Iris pigment epithelial cell (primary cell): ENCODE data around the gene AACS.
"Not testable (repeated sequence)": the region's sequence is repeated elsewhere in the genome, so short reads cannot be mapped to it uniquely, and the experiment has no call there.

Source experiments
- DNase-seq: peaks from one replicate; pipeline ENCODE4 v3.0.0-alpha.2; 2011; ENCODE audit warnings: low read depth

Gene AACS

DNA sequence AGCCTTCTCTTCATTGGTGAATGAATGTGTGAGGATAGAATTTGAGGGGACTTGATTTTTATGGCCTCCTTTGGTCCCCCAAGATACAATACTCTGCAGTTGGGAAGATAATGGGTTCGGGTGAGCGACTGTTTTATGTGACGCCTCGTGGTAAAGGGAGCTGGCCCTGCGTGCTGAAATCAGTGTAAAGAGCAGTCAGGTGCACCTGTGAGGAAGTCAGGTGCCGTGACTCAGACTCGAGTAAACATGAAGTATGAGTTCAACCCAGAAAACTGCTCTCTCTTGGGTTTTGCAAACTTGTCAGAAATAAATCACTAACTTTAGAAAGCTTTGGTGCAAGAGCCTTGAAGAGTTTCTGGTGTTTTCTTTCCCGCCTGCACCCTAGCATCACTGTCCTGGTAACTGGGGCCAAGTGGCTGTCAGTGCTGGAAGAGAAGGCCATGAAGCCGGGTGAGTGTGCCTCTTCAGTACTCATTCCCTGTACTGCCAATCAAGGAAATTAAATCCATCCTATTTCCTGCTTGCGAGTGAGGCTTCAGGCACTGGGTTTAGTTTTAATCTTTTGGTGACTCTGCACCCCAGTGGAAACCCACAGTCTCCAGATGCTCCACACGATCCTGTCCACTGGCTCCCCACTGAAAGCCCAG is 59.2 kb downstream of the AACS start:
- no peak for DNase-seq

DNA sequence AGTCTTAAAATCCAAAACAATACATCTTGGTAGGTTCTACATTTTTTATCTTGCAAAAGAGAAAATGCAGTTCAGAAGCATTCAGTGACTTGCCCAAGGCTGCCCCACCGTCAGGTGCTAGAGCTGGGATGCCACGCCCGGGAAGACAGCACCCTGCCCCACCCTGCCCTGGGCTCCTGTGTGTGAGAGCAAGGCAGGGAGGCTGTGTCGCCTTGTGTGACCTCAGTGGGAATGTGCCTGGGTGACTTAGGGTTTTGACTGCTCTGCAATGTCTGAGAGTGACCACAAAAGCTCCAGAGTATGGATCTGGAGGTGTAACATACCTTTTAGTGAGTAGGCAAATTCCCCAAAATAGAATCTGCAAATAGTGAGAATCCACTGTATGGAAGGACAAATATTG is 60.0 kb downstream of the AACS start:
- DNase-seq = no peak

DNA sequence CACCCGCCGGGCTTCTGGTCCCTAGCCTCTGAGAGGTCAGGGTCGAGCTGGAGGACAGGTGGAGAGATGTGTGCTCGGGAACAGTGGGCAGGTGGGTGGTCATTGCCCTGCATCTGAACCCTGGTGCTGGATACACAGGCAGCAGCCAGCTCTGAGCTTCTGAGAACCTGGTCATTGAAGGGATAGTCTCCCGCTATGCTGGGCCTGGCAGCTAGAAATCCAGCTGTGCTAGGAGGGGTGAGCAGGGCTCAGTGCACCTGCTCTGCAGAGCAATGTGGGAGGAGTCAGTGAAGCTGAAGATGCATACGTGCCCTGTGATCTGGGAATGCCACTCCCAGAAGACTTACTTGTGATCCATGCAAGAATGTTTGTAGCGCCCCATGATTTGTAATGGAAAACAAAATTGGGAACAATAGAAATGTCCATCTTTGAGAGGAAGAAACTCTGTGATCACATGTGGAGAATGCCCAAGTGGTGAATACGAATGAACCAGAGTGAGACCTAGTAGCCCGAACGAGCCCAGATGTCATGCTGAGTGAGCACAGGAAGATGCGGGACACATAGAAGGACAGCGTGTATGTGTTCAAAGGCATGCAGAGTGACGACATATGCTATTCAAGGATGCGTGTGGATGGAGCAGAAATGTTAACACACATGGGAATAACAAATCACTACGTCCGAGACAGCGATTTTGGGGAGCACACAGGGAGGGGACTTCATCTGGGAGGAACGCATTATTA is 63.4 kb downstream of the AACS start:
- DNase-seq = no peak

DNA sequence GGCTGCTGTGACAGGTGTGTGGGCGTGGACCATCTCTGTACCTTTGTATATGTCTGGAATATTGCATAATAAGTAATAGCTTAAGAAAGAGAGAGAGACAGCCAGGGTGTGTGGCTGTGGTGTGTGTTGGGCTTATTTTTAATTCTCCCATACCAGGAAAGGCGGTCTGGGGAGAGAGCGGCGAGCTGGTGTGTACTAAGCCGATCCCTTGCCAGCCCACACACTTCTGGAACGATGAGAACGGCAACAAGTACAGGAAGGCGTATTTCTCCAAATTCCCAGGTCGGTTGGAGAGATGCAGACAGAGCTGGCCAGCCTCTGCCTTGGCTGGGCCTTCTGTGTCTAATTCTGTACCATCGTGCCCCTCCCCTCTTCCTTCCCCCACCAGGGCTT is 63.9 kb downstream of the AACS start:
- DNase-seq = no peak

DNA sequence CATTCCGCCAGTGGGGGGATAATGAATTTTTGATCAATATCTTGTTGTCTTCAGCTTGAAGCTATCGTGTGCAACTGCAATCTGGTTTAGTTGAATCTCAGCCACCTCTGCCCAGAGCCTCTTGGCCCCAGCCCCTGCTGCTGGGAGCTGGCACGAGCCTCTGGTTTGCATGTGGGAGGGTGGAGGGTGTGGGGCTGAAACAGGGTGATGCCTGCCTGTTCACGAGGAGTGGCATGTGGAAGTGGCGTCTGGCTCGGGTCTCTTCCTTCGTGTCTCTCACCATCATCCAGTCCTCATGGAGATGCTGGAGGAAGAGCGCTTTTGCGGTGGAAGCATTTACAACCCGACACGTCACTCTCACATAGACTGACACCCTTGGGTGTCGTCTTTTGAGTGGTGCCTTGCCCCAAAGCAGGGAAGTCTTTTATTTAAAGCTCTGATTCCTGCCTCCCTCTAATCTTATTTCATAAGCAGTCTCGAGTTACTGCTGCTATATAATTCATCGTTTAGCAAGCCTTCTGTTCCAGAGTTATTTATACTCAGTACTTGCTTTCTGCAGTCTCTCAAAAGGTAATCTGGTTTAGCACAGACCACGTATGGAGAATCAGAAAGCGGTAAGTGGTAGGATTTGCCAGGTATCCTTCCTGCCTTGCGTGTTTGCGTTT is 64.5 kb downstream of the AACS start:
- DNase-seq = no peak

DNA sequence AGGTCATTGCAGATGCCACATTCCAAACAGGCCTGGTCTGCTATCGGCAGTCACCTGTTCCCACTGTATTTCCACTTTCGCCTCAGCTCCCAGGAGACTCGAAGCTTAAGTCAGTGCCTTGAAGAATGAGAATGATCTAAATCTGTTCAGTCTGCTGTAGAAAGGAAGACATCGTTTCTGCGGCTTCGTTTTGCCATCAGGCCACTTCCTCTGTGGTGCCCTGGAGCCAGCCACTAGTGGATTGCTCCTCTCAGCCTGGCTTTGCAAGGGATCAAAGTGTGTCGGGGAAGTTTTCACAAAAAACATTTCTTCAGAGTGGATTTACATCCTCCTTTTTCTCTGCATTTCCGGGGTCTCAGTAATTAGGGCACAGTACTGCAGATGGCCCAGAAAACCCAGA is 66.7 kb downstream of the AACS start:
- DNase-seq = no peak

DNA sequence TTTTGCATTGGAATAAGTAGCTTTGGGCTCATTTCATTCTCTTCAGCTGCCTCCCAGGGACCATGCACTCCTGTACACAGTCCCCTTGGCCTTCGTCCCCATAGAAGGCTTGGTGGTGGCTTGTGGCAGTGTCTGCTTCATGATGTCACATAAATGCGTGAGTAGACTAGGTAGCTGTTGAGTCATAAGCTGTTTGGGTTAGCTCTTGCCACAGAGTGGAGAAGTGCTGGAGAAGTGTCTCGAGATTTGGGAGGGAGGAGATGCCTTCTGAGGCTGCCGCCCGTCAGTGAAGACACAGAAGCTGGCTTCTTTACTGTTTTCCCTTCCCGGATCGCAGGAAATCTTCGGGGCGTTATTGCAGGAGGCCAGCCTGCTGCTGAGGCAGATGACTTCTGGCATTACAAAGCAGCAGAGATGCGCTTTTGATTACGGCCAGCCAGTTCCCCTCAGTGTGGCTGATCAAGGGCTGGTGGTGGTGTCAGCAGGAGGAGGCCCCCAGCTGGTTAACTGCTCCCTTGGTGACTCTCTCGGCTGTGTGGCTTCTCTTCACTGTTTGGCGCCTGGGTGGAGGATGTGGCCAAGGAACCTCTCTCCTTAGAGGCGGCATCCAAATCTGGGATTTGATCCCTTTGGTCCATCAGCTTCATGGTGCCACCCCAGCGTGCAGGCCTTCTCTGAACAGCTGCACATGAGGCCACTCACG is 67.6 kb downstream of the AACS start:
- DNase-seq = peak; percentile 24

DNA sequence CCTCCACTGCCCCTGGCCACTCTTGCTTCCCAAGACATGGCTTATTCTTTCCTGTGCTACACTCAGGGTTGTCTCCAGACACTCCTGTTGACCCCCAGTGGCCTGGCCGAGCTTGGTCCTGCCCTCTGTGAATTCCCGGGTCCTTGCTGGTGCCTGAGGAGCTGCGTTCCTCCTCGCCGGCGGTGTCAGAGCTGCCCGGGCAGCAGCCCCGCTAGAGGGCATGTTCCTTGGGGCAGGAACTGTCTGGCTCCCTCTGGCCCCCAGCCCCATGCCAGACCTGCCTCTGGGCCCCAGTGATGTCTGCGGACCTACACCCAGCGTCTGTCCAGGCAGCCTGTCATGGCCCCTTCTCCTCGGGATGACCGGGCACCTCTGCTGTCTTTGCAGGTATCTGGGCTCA is 68.4 kb downstream of the AACS start:
- DNase-seq = no peak

DNA sequence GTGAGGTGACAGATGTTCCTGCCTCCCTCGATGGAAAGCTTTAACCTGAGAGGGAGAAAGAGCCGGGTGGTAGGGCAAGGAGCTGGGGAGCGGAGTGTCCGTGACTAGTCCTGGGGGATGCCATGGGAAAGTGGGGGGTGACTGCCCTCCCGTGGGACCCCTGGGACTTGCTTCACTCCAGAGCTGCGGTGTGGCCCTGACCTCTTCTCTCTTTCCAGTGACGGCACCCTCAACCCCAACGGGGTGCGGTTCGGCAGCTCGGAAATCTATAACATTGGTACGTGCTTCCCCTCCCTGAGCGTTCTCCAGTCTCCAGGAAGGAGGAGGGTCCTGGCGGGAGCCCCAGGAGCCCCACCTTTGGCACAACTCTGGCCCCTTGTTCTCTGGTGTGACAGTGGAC is 69.3 kb downstream of the AACS start:
- DNase-seq = no peak

DNA sequence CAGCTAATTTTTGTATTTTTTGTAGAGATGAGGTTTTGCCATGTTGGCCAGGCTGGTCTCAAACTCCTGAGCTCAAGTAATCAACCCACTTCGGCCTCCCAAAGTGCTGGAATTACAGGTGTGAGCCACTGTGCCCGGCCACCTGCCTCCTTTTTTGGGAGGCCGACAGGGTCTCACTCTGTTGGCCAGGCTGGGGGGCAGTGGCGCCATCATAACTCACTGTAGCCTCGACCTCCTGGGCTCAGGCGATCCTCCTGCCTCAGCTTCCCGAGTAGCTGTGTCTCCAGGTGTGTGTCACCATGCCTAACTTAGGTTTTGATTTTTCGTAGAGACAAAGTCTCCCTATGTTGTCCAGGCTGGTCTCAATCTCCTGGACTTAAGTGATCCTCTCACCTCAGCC is 70.7 kb downstream of the AACS start:
- no peak for DNase-seq

DNA sequence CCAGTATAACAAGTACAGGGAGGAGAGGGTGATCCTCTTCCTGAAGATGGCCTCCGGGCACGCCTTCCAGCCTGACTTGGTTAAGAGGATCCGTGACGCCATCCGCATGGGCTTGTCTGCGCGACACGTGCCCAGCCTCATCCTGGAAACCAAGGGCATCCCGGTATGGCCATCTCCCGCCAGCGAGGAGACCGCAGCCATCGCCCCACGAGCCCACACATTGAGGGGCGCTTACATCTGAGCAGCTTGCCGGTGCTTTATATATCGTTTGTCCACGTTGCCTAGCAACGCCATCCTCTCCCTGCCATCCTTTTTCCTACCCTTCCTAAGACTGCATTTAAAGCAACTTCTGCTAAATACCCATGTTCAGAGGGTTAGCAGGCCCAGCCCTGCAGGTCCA is 71.5 kb downstream of the AACS start:
- no peak for DNase-seq

DNA sequence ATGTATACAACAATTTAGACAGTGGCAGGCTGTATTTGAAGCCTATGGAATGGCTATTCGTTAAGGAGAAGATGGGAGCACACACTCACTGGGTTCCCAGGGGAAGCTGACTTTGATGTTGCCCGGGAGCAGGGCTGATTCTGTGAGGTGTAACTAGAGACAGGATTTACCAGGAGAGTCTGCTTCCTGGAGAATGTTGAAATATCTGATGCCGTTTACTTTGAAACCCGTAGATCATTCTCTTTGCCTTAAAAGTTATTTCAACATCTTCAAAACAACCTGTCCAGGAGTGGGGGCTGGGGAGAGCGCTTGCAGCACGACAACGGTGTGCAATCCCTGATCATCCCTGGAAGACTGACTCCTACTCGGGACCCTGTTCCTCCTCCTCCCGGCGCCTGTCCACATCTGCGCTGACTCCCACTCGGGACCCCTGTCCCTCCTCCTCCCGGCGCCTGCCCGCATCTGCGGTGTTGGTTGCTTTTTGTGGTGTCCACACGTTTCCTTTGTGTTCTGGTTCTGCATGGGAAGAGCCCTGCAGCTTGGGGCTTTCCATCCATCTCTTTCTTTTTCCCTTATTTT is 72.6 kb downstream of the AACS start:
- DNase-seq = peak; percentile 45

DNA sequence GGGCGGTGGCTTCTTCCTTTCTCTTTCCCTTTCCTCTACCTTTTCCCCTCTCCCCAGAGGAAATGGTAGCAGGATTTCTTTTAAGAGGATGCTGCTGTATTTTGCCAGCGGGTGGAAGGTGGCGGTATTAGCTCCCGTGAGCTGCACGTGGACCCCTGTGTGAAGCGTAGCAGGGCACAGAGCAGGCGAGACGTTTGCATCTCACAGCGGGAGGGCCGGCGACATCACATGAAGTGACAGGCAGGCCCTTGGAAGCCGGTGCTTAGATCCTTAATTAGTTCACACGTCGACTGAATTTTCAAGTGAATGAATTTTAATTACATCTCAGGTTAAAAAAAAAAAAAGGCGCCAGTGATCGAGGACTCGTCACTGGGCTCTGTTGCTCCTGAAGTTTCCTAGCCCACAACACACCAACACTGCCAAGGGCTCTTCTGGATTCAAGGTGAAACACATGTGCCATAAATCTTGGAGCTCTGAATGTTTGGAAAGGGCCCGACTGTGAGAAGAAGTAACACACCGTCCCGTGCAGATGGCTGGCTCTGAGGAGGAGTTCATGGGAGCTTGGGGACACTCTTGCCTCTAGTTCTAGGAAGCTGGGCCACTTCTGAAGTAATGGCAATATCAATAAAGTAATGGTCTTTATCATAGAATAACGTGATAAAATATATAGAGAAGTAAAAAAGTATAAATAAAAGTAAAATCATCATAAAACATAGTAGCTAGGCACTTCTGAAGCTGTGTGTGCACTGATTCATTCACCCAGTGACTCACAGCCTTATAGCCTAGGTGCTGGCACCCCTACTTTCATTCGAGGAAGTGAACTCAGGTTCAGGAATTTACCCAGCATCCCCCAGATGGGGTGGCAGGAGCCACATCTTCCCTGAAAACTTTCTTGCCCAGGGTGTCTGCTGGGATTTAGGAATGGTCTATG is 75.3 kb downstream of the AACS start:
- peak; percentile 89 for DNase-seq

DNA sequence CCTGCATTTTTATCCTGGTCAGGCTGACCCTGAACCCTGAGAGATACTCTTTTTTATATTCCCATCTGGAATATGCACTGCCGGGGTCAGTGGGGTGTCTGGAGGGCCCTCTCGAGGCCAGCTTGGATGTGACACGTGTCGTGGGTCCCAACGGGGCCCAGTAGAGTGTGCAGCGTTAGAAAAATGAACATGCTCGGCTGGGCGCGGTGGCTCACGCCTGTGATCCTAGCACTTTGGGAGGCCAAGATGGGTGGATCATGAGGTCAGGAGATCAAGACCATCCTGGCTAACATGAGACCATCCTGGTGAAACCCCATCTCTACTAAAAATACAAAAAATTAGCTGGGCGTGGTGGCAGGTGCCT is 76.0 kb downstream of the AACS start:
- DNase-seq = not testable (repeated sequence)

DNA sequence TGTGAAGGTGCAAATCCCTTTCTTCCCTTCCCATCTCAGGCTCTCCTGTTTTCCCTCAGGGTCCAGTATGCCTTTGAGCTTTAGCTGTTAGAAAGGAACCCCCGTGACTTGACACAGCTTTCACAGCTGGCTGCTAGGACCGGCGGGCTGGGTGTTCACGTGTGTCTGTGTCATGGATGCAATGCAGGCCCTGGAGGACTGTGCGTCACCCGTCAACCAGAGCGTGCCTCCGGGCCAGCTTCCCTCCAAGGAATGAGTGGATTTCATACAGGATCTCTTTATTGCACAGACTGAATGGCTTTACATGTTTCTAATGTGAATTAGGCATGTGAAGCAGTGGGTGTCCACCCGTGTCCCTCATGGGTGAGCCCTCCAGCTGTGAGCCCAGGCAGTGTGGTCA is 77.4 kb downstream of the AACS start:
- no peak for DNase-seq

DNA sequence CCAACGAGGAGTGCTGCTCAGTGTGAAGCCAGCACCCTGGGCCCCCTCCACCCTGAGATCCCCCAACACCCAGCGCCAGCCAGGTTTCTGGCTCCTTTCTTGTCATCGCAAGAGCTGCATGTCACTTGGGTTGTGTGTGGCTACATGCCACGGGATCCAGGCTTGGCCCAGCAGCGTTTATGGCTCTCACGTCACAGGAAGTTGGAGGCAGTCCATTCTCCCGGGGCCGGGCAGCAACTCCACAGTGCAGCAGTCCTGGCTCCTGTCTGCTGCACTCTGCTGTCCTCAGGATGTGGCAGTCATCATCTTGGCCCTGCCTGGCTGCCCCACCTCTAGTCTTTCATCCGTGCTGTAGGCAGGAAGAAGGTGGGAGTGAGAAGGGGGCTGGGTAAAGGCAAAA is 78.3 kb downstream of the AACS start:
- peak; percentile 17 for DNase-seq

DNA sequence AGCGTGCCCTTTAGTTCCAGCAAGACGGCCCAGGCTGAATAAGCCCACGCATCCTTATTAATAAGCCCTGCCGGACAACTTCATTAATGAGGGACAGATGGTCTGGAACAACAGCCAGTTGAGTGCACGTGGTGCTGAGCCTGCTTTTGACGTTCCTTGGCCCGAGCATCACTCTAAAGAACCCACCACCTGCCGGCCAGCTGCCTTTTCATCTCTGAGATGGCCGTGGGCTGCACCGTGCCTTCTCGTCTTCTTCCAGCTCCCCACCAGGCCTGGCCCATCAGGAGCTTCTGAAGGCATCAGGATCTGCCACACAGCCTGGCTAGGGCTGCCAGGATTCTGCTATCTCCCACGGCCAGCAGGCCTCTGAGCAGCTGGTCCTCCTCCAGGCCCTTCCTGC is 80.0 kb downstream of the AACS start:
- no peak for DNase-seq

DNA sequence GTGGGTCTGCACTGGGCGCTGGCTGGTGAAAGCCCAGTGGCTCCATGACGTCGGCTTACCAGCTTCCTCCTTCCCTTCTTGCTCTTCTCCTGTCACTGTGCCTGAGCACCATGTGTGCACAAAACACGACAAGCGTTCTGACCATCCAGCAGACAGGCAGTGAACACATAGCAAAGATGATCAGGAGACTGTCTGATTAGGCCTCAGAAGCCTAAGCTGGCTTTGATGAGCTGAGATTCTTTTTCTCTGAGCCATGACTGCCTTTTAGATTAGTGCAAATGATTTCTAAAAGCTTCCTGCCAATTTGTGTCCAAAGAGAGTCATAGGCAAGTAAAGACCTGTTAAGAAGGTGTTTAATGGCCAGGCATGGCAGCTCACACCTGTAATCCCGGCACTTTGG is 83.1 kb downstream of the AACS start:
- no peak for DNase-seq

DNA sequence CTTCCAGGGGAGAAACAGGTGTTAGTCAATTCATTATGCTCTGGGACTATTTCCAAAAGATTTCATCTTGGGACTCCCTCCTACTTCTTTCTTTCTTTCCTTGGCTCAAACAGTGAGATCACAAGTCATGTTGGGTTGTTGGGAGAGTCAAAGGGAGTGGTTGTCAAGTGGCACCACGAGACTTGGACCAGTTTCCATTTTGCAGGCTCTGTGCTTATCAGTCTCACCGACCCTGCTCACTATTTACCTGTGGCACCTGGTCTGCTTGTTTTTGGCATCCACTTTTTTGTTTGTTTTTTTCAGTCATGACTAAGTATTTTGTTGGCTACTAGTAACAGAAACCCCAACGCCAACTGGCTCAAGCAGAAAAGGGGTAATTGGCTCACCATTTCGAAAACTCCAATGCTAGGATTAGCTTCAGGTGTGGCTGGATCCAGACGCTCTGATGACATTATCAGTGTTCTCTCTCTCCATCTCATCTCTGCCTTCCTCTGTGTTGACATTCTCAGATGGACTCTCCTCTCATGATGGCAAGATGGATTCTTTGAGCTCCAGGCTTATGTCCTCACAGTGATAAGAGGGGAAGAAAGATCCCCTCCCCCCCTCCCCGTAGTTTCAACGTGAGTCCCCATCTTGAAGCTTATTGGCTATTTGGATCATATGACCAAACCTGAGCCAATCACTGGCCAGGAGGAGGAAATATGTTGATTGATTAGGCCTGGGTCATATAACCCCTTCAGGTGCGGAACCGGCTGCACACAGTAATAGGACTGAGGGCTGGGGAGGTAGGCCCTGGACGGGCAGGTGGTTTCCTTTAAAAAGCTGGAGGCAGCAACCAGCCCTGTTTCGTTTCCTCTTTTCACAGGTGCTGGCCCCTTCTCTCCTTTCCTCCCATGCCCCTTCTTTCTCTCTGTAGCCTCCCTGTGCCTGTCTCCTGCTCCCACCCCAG is 84.2 kb downstream of the AACS start:
- no peak for DNase-seq

DNA sequence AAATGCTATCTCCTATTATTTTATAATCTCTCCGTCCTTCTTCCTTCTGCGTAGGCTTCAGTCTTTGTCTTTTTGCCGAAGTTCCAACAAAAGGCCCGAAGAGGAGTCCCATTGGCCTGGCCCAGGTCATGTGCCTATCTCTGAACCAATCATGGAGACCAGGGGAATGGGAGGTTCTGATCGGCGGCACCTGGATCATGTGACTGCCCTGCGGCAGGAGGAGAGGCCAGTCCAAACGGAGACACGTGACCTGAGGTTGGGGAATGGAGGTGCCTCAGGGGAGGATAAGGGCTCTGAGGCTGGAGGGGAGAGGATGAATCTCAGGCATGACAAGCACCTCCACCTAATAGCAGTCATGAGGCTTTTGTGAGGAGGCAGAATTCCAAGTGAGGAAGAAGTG is 86.0 kb downstream of the AACS start:
- no peak for DNase-seq
